Measurements from ENCODE around the gene DAB2.
"Not testable (repeated sequence)": the region's sequence is repeated elsewhere in the genome, so short reads cannot be mapped to it uniquely, and the experiment has no call there.

The DAB2 gene

GRCh38 chr5:39340506-39340905 lies 84.3 kb downstream of the DAB2 start:
- no peak for DNase-seq (ENCODE audit: low spot score)

GRCh38 chr5:39337252-39337915 lies 87.4 kb downstream of the DAB2 start:
- no peak for DNase-seq (ENCODE audit: low spot score)

- DNase-seq (ENCODE audit: low spot score): not testable (repeated sequence)
Observed at GRCh38 chr5:39334296-39334695, 90.5 kb downstream of the DAB2 start.

GRCh38 chr5:39333104-39333503 lies 91.7 kb downstream of the DAB2 start:
- no peak for DNase-seq (ENCODE audit: low spot score)

GRCh38 chr5:39331861-39332381 lies 92.9 kb downstream of the DAB2 start:
- DNase-seq (ENCODE audit: low spot score): no peak

- no peak for DNase-seq (ENCODE audit: low spot score)
Observed at GRCh38 chr5:39328731-39329130, 96.0 kb downstream of the DAB2 start.

- no peak for DNase-seq (ENCODE audit: low spot score)
Observed at GRCh38 chr5:39323542-39323941, 101.2 kb downstream of the DAB2 start.

Data from AG08395 (cell line).